OCI-LY3 (cell line): ENCODE results near the gene MVK.

ENCODE experiments used
- EZH2phosphoT487 ChIP-seq: fragments of 200-600 bp; shearing (Covaris generic); IDR thresholded peaks from 2 replicates; pipeline ENCODE4 v1.6.1; 2018; ENCODE audit warnings: antibody characterized with exemption, mixed run types, low read depth
- TF ChIP-seq, protein P1 (sequence below): fragments of 200-600, 300-600 bp; sonication (generic); IDR thresholded peaks from 2 replicates; pipeline ENCODE4 v1.5.1; 2014; ENCODE audit warnings: antibody characterized with exemption, low read length, low read depth

GRCh38 chr12:109610523-109610922 is 36.9 kb downstream of the MVK start:
- TF ChIP-seq, protein P1, sequence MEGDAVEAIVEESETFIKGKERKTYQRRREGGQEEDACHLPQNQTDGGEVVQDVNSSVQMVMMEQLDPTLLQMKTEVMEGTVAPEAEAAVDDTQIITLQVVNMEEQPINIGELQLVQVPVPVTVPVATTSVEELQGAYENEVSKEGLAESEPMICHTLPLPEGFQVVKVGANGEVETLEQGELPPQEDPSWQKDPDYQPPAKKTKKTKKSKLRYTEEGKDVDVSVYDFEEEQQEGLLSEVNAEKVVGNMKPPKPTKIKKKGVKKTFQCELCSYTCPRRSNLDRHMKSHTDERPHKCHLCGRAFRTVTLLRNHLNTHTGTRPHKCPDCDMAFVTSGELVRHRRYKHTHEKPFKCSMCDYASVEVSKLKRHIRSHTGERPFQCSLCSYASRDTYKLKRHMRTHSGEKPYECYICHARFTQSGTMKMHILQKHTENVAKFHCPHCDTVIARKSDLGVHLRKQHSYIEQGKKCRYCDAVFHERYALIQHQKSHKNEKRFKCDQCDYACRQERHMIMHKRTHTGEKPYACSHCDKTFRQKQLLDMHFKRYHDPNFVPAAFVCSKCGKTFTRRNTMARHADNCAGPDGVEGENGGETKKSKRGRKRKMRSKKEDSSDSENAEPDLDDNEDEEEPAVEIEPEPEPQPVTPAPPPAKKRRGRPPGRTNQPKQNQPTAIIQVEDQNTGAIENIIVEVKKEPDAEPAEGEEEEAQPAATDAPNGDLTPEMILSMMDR, result no peak
- no peak for TF ChIP-seq EZH2phosphoT487
